Right lobe of liver (tissue), 4 donors: ENCODE data around the gene GAGE12C.
"Not testable (repeated sequence)": the region's sequence is repeated elsewhere in the genome, so short reads cannot be mapped to it uniquely, and the experiment has no call there.

Experiments used
- CTCF ChIP-seq, 4 donors: fragments of 200-600 bp in 3 of 4; fragments of 450-650 bp in 1 of 4; IDR thresholded peaks; one replicate each; pipeline versions ENCODE4 v1.5.1 to v1.8.0; 2016 to 2022; ENCODE audit warnings: antibody characterized with exemption in 4 of 4, mild to moderate bottlenecking in 2 of 4
- POLR2A ChIP-seq: fragments of 450-650 bp; IDR thresholded peaks from one replicate; pipeline ENCODE4 v1.6.1; 2017; ENCODE audit warnings: antibody characterized with exemption, mild to moderate bottlenecking
- donor health status: DM: no; HTN: no; CAD: no.
- donor health status: DM: no; HTN: no; CAD: no.
- donor health status: DM: no; HTN: yes; CAD: no.

GRCh38 chrX:49560542-49560941 is 28.6 kb downstream of the GAGE12C start, which contains the start of gene GAGE12F:
- not testable (repeated sequence) for TF ChIP-seq CTCF (IDR thresholded peaks at IDR 0.05); POLR2A
